Measurements from ENCODE around the gene ABHD5. TPM values are rescaled to one million over a fixed set of nuclear protein-coding genes. Genes with fewer than 3 reads are reported as not detected.

Gene ABHD5
- total RNA-seq, 1 experiment from 2014 or later, result 10.5 TPM

DNA sequence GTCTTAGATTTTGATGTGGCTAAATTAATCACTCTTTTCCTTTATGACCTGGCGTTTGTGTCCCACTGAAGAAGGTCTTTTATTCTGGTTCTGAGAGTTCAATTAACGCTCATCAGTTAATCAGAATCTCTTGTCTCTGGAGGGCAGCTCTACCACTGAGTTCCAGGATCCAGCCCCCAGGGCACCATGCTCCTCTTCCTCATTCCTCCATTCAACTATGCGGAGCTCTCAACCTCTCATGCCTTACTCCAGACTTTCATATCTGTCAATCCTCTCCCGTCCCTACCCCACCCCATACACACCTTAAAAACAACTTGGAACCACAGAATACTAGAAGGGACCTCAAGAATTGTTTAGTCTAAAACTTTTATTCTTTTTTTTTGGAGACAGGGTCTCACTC is 4.8 kb upstream of the ABHD5 start:
- Histone ChIP-seq H3K36me3 (ENCODE audit: control insufficient read depth, insufficient read depth, low read length) (no peaks in the 10 kb centered on the region), H3K27ac (ENCODE audit: low read length) (no peak overlapping the region), H3K4me1 (ENCODE audit: control insufficient read depth, insufficient read depth, low read length) (no peaks in the 10 kb centered on the region), H3K4me3 (ENCODE audit: low read depth in 2 of 2, low read length in 2 of 2) (no peak overlapping the region), H3K9me3 (ENCODE audit: control insufficient read depth, insufficient read depth, low read depth, low read length) (no peaks in the 10 kb centered on the region), H3K27me3 (ENCODE audit: control insufficient read depth, insufficient read depth, low read length) (no peaks in the 10 kb centered on the region)
- intact Hi-C loops (cut with micrococcal nuclease; ENCODE audit: unreplicated experiment), result no loop called here
- no TSS peak for BruUV-seq (replicated peaks)
- POLR2A ChIA-PET, result no interaction called here
- TF ChIP-seq, protein P1, sequence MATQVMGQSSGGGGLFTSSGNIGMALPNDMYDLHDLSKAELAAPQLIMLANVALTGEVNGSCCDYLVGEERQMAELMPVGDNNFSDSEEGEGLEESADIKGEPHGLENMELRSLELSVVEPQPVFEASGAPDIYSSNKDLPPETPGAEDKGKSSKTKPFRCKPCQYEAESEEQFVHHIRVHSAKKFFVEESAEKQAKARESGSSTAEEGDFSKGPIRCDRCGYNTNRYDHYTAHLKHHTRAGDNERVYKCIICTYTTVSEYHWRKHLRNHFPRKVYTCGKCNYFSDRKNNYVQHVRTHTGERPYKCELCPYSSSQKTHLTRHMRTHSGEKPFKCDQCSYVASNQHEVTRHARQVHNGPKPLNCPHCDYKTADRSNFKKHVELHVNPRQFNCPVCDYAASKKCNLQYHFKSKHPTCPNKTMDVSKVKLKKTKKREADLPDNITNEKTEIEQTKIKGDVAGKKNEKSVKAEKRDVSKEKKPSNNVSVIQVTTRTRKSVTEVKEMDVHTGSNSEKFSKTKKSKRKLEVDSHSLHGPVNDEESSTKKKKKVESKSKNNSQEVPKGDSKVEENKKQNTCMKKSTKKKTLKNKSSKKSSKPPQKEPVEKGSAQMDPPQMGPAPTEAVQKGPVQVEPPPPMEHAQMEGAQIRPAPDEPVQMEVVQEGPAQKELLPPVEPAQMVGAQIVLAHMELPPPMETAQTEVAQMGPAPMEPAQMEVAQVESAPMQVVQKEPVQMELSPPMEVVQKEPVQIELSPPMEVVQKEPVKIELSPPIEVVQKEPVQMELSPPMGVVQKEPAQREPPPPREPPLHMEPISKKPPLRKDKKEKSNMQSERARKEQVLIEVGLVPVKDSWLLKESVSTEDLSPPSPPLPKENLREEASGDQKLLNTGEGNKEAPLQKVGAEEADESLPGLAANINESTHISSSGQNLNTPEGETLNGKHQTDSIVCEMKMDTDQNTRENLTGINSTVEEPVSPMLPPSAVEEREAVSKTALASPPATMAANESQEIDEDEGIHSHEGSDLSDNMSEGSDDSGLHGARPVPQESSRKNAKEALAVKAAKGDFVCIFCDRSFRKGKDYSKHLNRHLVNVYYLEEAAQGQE (IDR thresholded peaks at IDR 0.05; ENCODE audit: insufficient read depth in 1 of 2, low read depth in 2 of 2, low read length in 1 of 2), result no peak
- TF ChIP-seq SIN3A (IDR thresholded peaks at IDR 0.05; ENCODE audit: borderline replicate concordance, insufficient read depth, low read depth, low read length), result no peak
- TF ChIP-seq, protein P2, sequence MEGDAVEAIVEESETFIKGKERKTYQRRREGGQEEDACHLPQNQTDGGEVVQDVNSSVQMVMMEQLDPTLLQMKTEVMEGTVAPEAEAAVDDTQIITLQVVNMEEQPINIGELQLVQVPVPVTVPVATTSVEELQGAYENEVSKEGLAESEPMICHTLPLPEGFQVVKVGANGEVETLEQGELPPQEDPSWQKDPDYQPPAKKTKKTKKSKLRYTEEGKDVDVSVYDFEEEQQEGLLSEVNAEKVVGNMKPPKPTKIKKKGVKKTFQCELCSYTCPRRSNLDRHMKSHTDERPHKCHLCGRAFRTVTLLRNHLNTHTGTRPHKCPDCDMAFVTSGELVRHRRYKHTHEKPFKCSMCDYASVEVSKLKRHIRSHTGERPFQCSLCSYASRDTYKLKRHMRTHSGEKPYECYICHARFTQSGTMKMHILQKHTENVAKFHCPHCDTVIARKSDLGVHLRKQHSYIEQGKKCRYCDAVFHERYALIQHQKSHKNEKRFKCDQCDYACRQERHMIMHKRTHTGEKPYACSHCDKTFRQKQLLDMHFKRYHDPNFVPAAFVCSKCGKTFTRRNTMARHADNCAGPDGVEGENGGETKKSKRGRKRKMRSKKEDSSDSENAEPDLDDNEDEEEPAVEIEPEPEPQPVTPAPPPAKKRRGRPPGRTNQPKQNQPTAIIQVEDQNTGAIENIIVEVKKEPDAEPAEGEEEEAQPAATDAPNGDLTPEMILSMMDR (IDR thresholded peaks at IDR 0.05), result no peak
- TF ChIP-seq TCF7L2 (IDR thresholded peaks at IDR 0.05; ENCODE audit: low read depth, low read length), result no peak
- TF ChIP-seq POLR2AphosphoS5 (IDR thresholded peaks at IDR 0.05; ENCODE audit: low read depth, low read length), result no peak
- in situ Hi-C loops (cut with HindIII; ENCODE audit: low pct_unique_long_range_greater_than_20kb, low sequenced_read_pairs), result no loop called here
- no peak for DNase-seq (ENCODE audit: low read depth, low spot score)
- CTCF ChIA-PET, result interaction anchor here (0.7 kb wide), 1 partner anchor 326 kb away, joined by 3 read pairs; no protein-coding TSS in a partner anchor
- ATAC-seq, result no peak

- POLR2A ChIA-PET, result no interaction called here
- in situ Hi-C loops (cut with HindIII; ENCODE audit: low pct_unique_long_range_greater_than_20kb, low sequenced_read_pairs), result no loop called here
- CTCF ChIA-PET, result interaction anchor here (0.7 kb wide), 1 partner anchor 325 kb away, joined by 3 read pairs; no protein-coding TSS in a partner anchor
- BruUV-seq (replicated peaks), result no TSS peak
- Histone ChIP-seq H3K27me3 (ENCODE audit: control insufficient read depth, insufficient read depth, low read length) (no peaks in the 10 kb centered on the region), H3K27ac (ENCODE audit: low read length) (no peak overlapping the region), H3K36me3 (ENCODE audit: control insufficient read depth, insufficient read depth, low read length) (no peaks in the 10 kb centered on the region), H3K9me3 (ENCODE audit: control insufficient read depth, insufficient read depth, low read depth, low read length) (no peaks in the 10 kb centered on the region), H3K4me1 (ENCODE audit: control insufficient read depth, insufficient read depth, low read length) (no peaks in the 10 kb centered on the region), H3K4me3 (ENCODE audit: low read depth in 2 of 2, low read length in 2 of 2) (no peak overlapping the region)
- intact Hi-C loops (cut with micrococcal nuclease; ENCODE audit: unreplicated experiment), result no loop called here
- DNase-seq (ENCODE audit: low read depth, low spot score) (no peak), ATAC-seq (no peak)
- TF ChIP-seq, protein P1 (IDR thresholded peaks at IDR 0.05; ENCODE audit: insufficient read depth in 1 of 2, low read depth in 2 of 2, low read length in 1 of 2), result no peak
- TF ChIP-seq POLR2AphosphoS5 (IDR thresholded peaks at IDR 0.05; ENCODE audit: low read depth, low read length) (no peak), SIN3A (IDR thresholded peaks at IDR 0.05; ENCODE audit: borderline replicate concordance, insufficient read depth, low read depth, low read length) (no peak), TCF7L2 (IDR thresholded peaks at IDR 0.05; ENCODE audit: low read depth, low read length) (no peak)
- TF ChIP-seq, protein P2 (IDR thresholded peaks at IDR 0.05), result no peak
Measured at GRCh38 chr3:43686333-43686699, 4.4 kb upstream of the ABHD5 start.

Data from Panc1 (cell line).